Mesothelial cell of epicardium (in vitro differentiated cells): Measurements from ENCODE around the gene CARD9. TPM values are rescaled to one million over a fixed set of nuclear protein-coding genes. Genes with fewer than 3 reads are reported as not detected.

Experiments used
- DNase-seq, 2 experiments: peaks; one replicate each; pipeline ENCODE4 v3.0.0; 2021; ENCODE audit warnings: low spot score in 2 of 2; ENCODE audit not compliant: unreplicated experiment in 2 of 2
- H3K27ac Mint-ChIP-seq: 2 replicates; pipeline ENCODE4 v1.8.0; 2021; ENCODE audit warnings: mixed read lengths
- H3K27me3 Mint-ChIP-seq: 2 replicates; pipeline ENCODE4 v1.8.0; 2021; ENCODE audit warnings: low read depth, mixed read lengths
- H3K36me3 Mint-ChIP-seq: 2 replicates; pipeline ENCODE4 v1.8.0; 2021; ENCODE audit warnings: mixed read lengths
- H3K4me1 Mint-ChIP-seq: 2 replicates; pipeline ENCODE4 v1.8.0; 2021; ENCODE audit warnings: mixed read lengths
- H3K4me3 Mint-ChIP-seq: 2 replicates; pipeline ENCODE4 v1.8.0; 2021; ENCODE audit warnings: mild to moderate bottlenecking, moderate library complexity, mixed read lengths
- H3K9me3 Mint-ChIP-seq: 2 replicates; pipeline ENCODE4 v1.8.0; 2021; ENCODE audit warnings: mixed read lengths
- total RNA-seq: library from RNA; stranded (reverse); gene quantifications from 3 replicates; pipeline ENCODE4 v1.2.1, GENCODE V29; 2021
- TF ChIP-seq, protein P1 (sequence below): fragments of 200-600 bp; sonication (generic); IDR thresholded peaks from one replicate; pipeline ENCODE4 v1.5.0; 2021; ENCODE audit warnings: antibody characterized with exemption; ENCODE audit not compliant: unreplicated experiment

Gene CARD9
- total RNA-seq, 1 donor from 2014 or later: 4.9 TPM

- Mint-ChIP-seq H3K27me3 (no peaks in the 10 kb centered on the region), H3K4me1 (peaks cover under 1% of the 10 kb centered on the region), H3K36me3 (no peaks in the 10 kb centered on the region), H3K4me3 (no peak overlapping the region), H3K27ac (no peak overlapping the region), H3K9me3 (no peaks in the 10 kb centered on the region)
- no peak for DNase-seq
- TF ChIP-seq, protein P1, sequence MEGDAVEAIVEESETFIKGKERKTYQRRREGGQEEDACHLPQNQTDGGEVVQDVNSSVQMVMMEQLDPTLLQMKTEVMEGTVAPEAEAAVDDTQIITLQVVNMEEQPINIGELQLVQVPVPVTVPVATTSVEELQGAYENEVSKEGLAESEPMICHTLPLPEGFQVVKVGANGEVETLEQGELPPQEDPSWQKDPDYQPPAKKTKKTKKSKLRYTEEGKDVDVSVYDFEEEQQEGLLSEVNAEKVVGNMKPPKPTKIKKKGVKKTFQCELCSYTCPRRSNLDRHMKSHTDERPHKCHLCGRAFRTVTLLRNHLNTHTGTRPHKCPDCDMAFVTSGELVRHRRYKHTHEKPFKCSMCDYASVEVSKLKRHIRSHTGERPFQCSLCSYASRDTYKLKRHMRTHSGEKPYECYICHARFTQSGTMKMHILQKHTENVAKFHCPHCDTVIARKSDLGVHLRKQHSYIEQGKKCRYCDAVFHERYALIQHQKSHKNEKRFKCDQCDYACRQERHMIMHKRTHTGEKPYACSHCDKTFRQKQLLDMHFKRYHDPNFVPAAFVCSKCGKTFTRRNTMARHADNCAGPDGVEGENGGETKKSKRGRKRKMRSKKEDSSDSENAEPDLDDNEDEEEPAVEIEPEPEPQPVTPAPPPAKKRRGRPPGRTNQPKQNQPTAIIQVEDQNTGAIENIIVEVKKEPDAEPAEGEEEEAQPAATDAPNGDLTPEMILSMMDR: no peak
These were observed 4.9 kb upstream of the CARD9 start for GRCh38 chr9:136378170-136379002.

DNA sequence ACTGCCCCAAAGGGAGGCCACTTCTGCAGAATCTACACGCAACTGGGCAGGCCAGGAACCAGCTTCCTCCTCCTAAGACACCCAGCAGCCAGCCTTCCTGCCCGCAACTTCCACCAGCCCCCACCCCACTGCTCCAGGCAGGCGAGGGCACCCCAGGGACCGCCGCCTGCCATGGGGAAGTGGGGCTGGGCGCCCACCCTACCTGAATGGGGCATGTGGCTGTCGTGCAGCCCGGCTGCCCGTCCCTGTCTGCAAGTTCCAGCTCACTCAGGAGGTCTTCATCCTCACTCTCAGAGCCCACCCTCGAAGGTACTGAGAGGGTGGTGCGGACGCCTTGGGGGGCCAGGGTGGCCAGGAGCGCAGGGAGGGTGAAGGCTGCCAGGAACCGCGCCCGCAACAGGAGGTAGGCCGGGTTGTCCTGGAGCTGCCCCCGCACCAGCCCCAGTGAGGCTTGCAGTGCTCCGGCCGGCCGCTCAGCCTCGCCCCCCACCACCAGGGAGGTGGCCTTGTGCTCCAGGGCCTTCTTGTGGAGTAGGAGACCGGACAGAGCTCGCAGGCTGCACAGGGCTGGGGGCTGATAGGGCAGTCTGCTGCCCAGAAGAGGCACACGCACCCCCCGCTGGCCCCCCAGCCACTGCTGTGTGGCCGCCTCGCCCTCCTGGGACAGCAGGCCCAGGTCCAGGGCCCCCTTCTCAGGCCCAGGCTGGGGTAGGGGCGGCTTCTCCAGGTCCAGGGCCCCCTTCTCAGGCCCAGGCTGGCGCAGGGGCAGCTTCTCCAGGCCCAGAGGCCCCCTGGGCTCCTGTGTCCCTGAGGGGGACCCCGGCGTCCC lies 4.1 kb upstream of the CARD9 start:
- Mint-ChIP-seq H3K9me3 (no peaks in the 10 kb centered on the region), H3K27me3 (no peaks in the 10 kb centered on the region)

DNA sequence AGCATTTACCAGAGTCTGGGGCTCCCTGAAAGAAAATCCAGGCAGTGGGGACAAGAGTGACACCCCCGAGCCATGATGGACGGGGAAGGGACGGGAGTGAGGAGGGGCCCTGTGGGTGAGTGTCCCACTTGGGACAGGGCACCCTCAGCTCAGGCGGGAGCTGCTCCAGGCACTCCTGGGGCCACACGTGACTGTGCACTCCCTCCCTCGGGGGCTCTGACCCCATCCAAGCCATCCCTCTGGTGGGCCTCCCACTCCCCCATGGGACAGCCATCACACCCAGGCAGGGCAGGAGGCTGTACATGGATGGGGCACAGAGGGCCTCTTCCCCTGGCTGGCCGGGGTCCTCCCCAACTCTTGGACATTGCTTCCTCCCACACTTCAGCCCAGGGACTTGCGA lies 3.0 kb upstream of the CARD9 start:
- peaks cover 13% of the 10 kb centered on the region for H3K4me1 Mint-ChIP-seq
- no peaks in the 10 kb centered on the region for H3K27me3 Mint-ChIP-seq
- H3K27ac Mint-ChIP-seq: no peak overlapping the region
- H3K4me3 Mint-ChIP-seq: no peak overlapping the region
- no peak for DNase-seq
- no peaks in the 10 kb centered on the region for H3K9me3 Mint-ChIP-seq
- TF ChIP-seq, protein P1: no peak
- H3K36me3 Mint-ChIP-seq: no peaks in the 10 kb centered on the region

More for the DNA sequence above, 4.1 kb upstream of the CARD9 start:
- Mint-ChIP-seq H3K27ac (no peak overlapping the region), H3K36me3 (no peaks in the 10 kb centered on the region), H3K4me3 (no peak overlapping the region), H3K4me1 (peaks cover 9% of the 10 kb centered on the region)
- TF ChIP-seq, protein P1: no peak
- no peak for DNase-seq

GRCh38 chr9:136375096-136375495 lies 1.6 kb upstream of the CARD9 start:
- H3K36me3 Mint-ChIP-seq: no peaks in the 10 kb centered on the region
- DNase-seq: no peak
- no peaks in the 10 kb centered on the region for H3K9me3 Mint-ChIP-seq
- no peaks in the 10 kb centered on the region for H3K27me3 Mint-ChIP-seq
- TF ChIP-seq, protein P1: no peak
- H3K27ac Mint-ChIP-seq: no peak overlapping the region
- H3K4me1 Mint-ChIP-seq: peaks cover 13% of the 10 kb centered on the region
- no peak overlapping the region for H3K4me3 Mint-ChIP-seq

DNA sequence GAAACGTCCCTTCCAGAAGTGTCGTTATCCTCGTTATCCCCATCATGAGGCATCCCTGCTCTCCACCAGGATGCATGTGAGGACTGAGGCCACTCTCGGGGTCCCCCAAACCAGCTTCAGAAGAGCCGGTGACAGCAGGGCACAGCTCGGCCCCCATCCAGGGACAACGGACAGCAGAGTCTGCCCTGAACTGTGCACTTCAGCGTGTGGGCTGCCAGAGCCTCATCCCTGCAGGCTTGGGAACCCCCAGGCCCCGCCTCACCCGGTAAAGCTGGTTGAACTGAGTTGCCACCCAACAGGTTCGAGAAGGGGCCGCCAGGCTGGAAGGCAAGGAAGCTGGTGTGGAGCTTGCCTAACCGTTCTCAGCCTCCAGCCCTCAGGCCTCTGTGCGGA lies 710 bp upstream of the CARD9 start:
- Mint-ChIP-seq H3K9me3 (no peaks in the 10 kb centered on the region), H3K4me1 (peaks cover 13% of the 10 kb centered on the region), H3K36me3 (no peaks in the 10 kb centered on the region), H3K27ac (no peak overlapping the region), H3K4me3 (no peak overlapping the region), H3K27me3 (no peaks in the 10 kb centered on the region)
- TF ChIP-seq, protein P1: no peak
- DNase-seq: no peak
